K562 (cell line): ENCODE measurements around the gene CENPE. TPM values are rescaled to one million over a fixed set of nuclear protein-coding genes. Genes with fewer than 3 reads are reported as not detected.

Experiments
- ATAC-seq: fragments of 200-7000 bp; cut with Tn5 transposase; 3 replicates; pipeline ENCODE4 v1.9.1; 2020; ENCODE audit warnings: moderate library complexity
- BruUV-seq: library from RNA; stranded (reverse); fragments of 400-500 nt; replicated peaks from 2 replicates; lab custom pipeline; 2021; lab: Mats Ljungman, UMichigan
- CTCF ChIA-PET: fragments of 300-600 bp; formaldehyde crosslinking; extraction: SDS; loops from one replicate; lab custom pipeline; 2021; ENCODE audit warnings: low intra/inter-chr PET ratio; lab: Yijun Ruan, JAX
- POLR2A ChIA-PET: fragments of 300-600, 350-650 bp; sonication (Branson Sonifier 250); formaldehyde crosslinking; extraction: SDS; loops from one replicate; lab custom pipeline; 2021; ENCODE audit warnings: antibody characterized with exemption, inconsistent platforms; lab: Yijun Ruan, JAX
- DNase-seq, 4 experiments: peaks; one replicate each; pipeline versions ENCODE4 v3.0.0 to v3.0.0-alpha.2; 2011 to 2018; ENCODE audit warnings: low spot score in 3 of 4, mixed read lengths in 3 of 4; ENCODE audit errors: extremely low read depth in 1 of 4
- FAIRE-seq: peaks from 2 replicates; lab custom pipeline; 2011; peaks lifted over from hg19 to GRCh38; lab: Jason Lieb, UNC
- H2AFZ ChIP-seq: 2 replicates; pipeline ENCODE4 v1.6.0; 2011; ENCODE audit warnings: low read depth, low read length, control low read depth, inconsistent platforms
- H3K27ac ChIP-seq: fragments of 200-600 bp; 3 replicates; pipeline ENCODE4 v1.8.0; 2011; ENCODE audit warnings: low read depth, mild to moderate bottlenecking, control low read depth, inconsistent platforms, low read length, moderate library complexity, mixed read lengths; ENCODE audit errors: extremely low read depth
- H3K27me3 ChIP-seq, 2 experiments: fragments of 300-600 bp in 1 of 2; 2 replicates in 1 of 2; 3 replicates in 1 of 2; pipeline versions ENCODE4 v1.6.0 to v1.8.0; 2011; ENCODE audit warnings: inconsistent platforms in 2 of 2, low read length in 2 of 2, mild to moderate bottlenecking in 1 of 2, mixed read lengths in 1 of 2, moderate library complexity in 1 of 2; ENCODE audit not compliant: control insufficient read depth in 2 of 2, insufficient read depth in 2 of 2
- H3K36me3 ChIP-seq: fragments of 300-600 bp; 3 replicates; pipeline ENCODE4 v1.8.0; 2011; ENCODE audit warnings: mild to moderate bottlenecking, low read length, inconsistent platforms; ENCODE audit not compliant: control insufficient read depth, insufficient read depth
- H3K4me1 ChIP-seq, 2 experiments: fragments of 200-600 bp in 1 of 2; replicated peaks in 1 of 2; 2 replicates in 1 of 2; 3 replicates in 1 of 2; pipeline versions ENCODE4 v1.5.1 to v1.8.0; 2011; ENCODE audit warnings: inconsistent platforms in 2 of 2, low read length in 2 of 2, mild to moderate bottlenecking in 1 of 2, mixed read lengths in 1 of 2, moderate library complexity in 1 of 2; ENCODE audit not compliant: control insufficient read depth in 2 of 2, insufficient read depth in 2 of 2
- H3K4me2 ChIP-seq: 2 replicates; pipeline ENCODE4 v1.6.1; 2011; ENCODE audit warnings: low read length, control low read depth, inconsistent platforms, mixed read lengths; ENCODE audit not compliant: insufficient read depth
- H3K4me3 ChIP-seq: fragments of 200-600 bp; sonication (generic), shearing (Covaris generic); 2 replicates; pipeline ENCODE4 v1.5.1; 2016; ENCODE audit warnings: control low read depth, inconsistent platforms
- H3K79me2 ChIP-seq: fragments of 200-600 bp; 3 replicates; pipeline ENCODE4 v1.8.0; 2011; ENCODE audit warnings: low read length, inconsistent platforms; ENCODE audit not compliant: control insufficient read depth, insufficient read depth
- H3K9ac ChIP-seq, 2 experiments: 2 replicates each; pipeline versions ENCODE4 v1.6.0 to v1.6.1; 2011; ENCODE audit warnings: low read depth in 2 of 2, low read length in 2 of 2, control low read depth in 1 of 2, inconsistent platforms in 1 of 2, mild to moderate bottlenecking in 1 of 2, mixed read lengths in 1 of 2; ENCODE audit not compliant: insufficient read depth in 1 of 2
- H3K9me1 ChIP-seq: one replicate; pipeline ENCODE4 v1.6.0; 2011; ENCODE audit warnings: inconsistent platforms, mild to moderate bottlenecking, low read length, moderate library complexity; ENCODE audit not compliant: control insufficient read depth, insufficient read depth
- H3K9me3 ChIP-seq: replicated peaks from 2 replicates; pipeline ENCODE4 v1.5.1; 2011; ENCODE audit warnings: low read depth, low read length, inconsistent platforms; ENCODE audit not compliant: control insufficient read depth, insufficient read depth
- H4K20me1 ChIP-seq: replicated peaks from 2 replicates; pipeline ENCODE4 v1.6.1; 2011; ENCODE audit warnings: low read length, inconsistent platforms, mixed read lengths; ENCODE audit not compliant: control insufficient read depth, insufficient read depth
- BDP1 ChIP-seq: IDR thresholded peaks from 3 replicates; pipeline ENCODE4 v1.6.1; 2011; ENCODE audit not compliant: insufficient read length, insufficient read depth
- CREB3 ChIP-seq: fragments of 450-650 bp; conservative IDR thresholded peaks from 2 replicates; pipeline ENCODE4 v1.6.1; 2016; ENCODE audit warnings: missing genetic modification characterization, low read depth, mild to moderate bottlenecking, missing compliant biosample characterization, moderate library complexity
- NCOA6 ChIP-seq: fragments of 450-650 bp; IDR thresholded peaks from 2 replicates; pipeline ENCODE4 v1.6.1; 2017; ENCODE audit warnings: mild to moderate bottlenecking
- RFX1 ChIP-seq: fragments of 450-650 bp; IDR thresholded peaks from 2 replicates; pipeline ENCODE4 v1.6.1; 2016; ENCODE audit warnings: mild to moderate bottlenecking, moderate library complexity
- SAP30 ChIP-seq: fragments of 200-600 bp; sonication (generic); IDR thresholded peaks from 2 replicates; pipeline ENCODE4 v1.6.1; 2012; ENCODE audit warnings: borderline replicate concordance, low read depth, mild to moderate bottlenecking, moderate library complexity, low read length, control low read depth, inconsistent platforms; ENCODE audit not compliant: insufficient read depth, poor library complexity, severe bottlenecking
- STAT5A ChIP-seq: IDR thresholded peaks from 2 replicates; pipeline ENCODE4 v1.6.1; 2012; ENCODE audit warnings: low read length, inconsistent platforms, borderline replicate concordance
- ZNF77 ChIP-seq: fragments of 250-450 bp; sonication (Bioruptor Pico); IDR thresholded peaks from 2 replicates; pipeline ENCODE4 v1.5.0; 2020
- WGBS: fragments of 100-300 bp; shearing (Covaris generic); methylation state at CpG from one replicate; pipeline ENCODE4 v1.1.6; 2016; ENCODE audit warnings: low coverage, mixed read lengths; ENCODE audit not compliant: insufficient coverage; ENCODE audit errors: missing lambda C conversion rate; 5-methylcytosine and 5-hydroxymethylcytosine counted together
- in situ Hi-C: fragments of 300-500 bp; cut with MboI; formaldehyde crosslinking; loops from 4 replicates; pipeline ENCODE4 v1.15.0; 2018; ENCODE audit warnings: inconsistent platforms, mixed read lengths
- intact Hi-C: fragments of 100-400 bp; cut with micrococcal nuclease; formaldehyde crosslinking; loops from 2 replicates; pipeline ENCODE4 v1.14.2; 2022
- polyA plus RNA-seq, 8 experiments: library from polyadenylated mRNA; depleted of rRNA in 4 of 8; stranded (reverse) in 5 of 8; unstranded in 3 of 8; fragments of >200 nt; fragmentation: Nextera tagmentation in 2 of 8; fragmentation: Illumina TruSeq in 1 of 8; extraction: Ambion mirVana in 2 of 8; extraction: Trizol in 1 of 8; gene quantifications; 2 replicates each; pipeline versions ENCODE4 v1.2.1 to v1.2.3, GENCODE V29; 2011 to 2014; ENCODE audit warnings: inconsistent platforms in 1 of 8, missing spikeins in 1 of 8
- total RNA-seq, 7 experiments: library from RNA; depleted of rRNA in 6 of 7; stranded (reverse); fragments of >200 nt in 6 of 7; fragmentation: Illumina TruSeq in 2 of 7; extraction: Trizol in 2 of 7; gene quantifications; 2 replicates each; pipeline versions ENCODE4 v1.2.1 to v1.2.3, GENCODE V29; 2011 to 2021; ENCODE audit warnings: low replicate concordance in 1 of 7
- TF ChIP-seq, protein P1 (sequence below): fragments of 250-450 bp; sonication (Bioruptor Pico); IDR thresholded peaks from 2 replicates; pipeline ENCODE4 v1.4.0; 2020; ENCODE audit warnings: mild to moderate bottlenecking, moderate library complexity

CENPE gene
- total and polyA plus RNA-seq, 9 of the 15 experiments (the other 6 are each of a cell fraction or from before 2014, with no cell fraction given), result 9.9 to 53.2 (median 27.4) TPM

DNA sequence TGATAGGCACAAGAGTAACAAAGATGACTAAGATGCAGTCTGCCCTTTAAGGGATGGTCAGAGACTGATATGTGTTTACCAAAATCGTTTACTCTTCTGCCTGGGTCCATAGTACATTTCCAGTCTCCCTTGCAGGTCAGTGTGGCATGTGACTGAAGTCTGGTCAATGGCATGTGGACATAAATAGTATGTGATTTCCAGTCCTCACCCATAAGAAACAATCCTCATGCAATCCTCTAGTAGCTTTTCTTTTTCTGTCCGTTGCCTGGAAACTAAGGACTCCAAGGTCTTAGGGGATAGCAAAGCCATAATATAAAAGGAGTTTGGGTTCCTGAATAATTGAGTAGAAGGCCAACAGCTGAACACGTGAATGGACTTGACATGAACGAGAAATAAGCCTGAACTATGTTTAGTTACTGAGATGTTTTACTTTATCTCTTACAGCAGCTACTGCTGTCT is 122.7 kb downstream of the CENPE start:
- H3K4me1 ChIP-seq, result peaks cover 10 to 13% of the 10 kb centered on the region in 2 experiments; a peak in 4 of 5 replicates
- H3K27ac ChIP-seq, result peak overlapping the region; percentile 80; the same call in 1 of the 3 replicates
- in situ Hi-C loops, result no loop called here
- peak overlapping the region; percentile 89 for H2AFZ ChIP-seq
- no peaks in the 10 kb centered on the region for H3K36me3 ChIP-seq
- H3K4me2 ChIP-seq, result peak overlapping the region; percentile 79
- no peak for ATAC-seq
- no peaks in the 10 kb centered on the region for H3K9me1 ChIP-seq
- POLR2A ChIA-PET, result interaction anchor here (1.7 kb wide), 1 partner anchor 9 kb away, joined by 6 read pairs; no protein-coding TSS in a partner anchor
- intact Hi-C loops, result loop anchor here (5.0 kb wide), 1 partner anchor 248 kb away; the partner anchor contains the start of gene UBE2D3
- H4K20me1 ChIP-seq, result no peaks in the 10 kb centered on the region
- WGBS, result 5% methylated on average over 4 of the region's 4 CpGs
- H3K27me3 ChIP-seq, result no peaks in the 10 kb centered on the region
- BruUV-seq, result TSS peak; percentile 60
- peak overlapping the region in 1 of 2 experiments; percentile 79; a peak in 2 of 4 replicates for H3K9ac ChIP-seq
- no peaks in the 10 kb centered on the region for H3K9me3 ChIP-seq
- peak; percentile 46; the same call in 1 of the 2 replicates for TF ChIP-seq RFX1
- no peak for TF ChIP-seq STAT5A
- TF ChIP-seq, all 486 proteins: peak for 1
- Histone ChIP-seq H3K79me2 (peaks cover 21% of the 10 kb centered on the region; the same call in 2 of the 3 replicates), H3K4me3 (peak overlapping the region; percentile 54)
- CTCF ChIA-PET, result no interaction called here
- FAIRE-seq, result no peak
- DNase-seq, result peak in 2 of 4 experiments; percentile 9 to 21

- no peak for FAIRE-seq
- CTCF ChIA-PET, result no interaction called here
- TF ChIP-seq NCOA6 (no peak), SAP30 (no peak), CREB3 (tag) (no peak), BDP1 (no peak), ZNF77 (no peak)
- TF ChIP-seq, protein P1, sequence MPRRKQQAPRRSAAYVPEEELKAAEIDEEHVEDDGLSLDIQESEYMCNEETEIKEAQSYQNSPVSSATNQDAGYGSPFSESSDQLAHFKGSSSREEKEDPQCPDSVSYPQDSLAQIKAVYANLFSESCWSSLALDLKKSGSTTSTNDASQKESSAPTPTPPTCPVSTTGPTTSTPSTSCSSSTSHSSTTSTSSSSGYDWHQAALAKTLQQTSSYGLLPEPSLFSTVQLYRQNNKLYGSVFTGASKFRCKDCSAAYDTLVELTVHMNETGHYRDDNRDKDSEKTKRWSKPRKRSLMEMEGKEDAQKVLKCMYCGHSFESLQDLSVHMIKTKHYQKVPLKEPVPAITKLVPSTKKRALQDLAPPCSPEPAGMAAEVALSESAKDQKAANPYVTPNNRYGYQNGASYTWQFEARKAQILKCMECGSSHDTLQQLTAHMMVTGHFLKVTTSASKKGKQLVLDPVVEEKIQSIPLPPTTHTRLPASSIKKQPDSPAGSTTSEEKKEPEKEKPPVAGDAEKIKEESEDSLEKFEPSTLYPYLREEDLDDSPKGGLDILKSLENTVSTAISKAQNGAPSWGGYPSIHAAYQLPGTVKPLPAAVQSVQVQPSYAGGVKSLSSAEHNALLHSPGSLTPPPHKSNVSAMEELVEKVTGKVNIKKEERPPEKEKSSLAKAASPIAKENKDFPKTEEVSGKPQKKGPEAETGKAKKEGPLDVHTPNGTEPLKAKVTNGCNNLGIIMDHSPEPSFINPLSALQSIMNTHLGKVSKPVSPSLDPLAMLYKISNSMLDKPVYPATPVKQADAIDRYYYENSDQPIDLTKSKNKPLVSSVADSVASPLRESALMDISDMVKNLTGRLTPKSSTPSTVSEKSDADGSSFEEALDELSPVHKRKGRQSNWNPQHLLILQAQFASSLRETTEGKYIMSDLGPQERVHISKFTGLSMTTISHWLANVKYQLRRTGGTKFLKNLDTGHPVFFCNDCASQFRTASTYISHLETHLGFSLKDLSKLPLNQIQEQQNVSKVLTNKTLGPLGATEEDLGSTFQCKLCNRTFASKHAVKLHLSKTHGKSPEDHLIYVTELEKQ (CRISPR knock-in tag), result no peak
Observed at GRCh38 chr4:103074744-103075434, 123.3 kb downstream of the CENPE start.

More at GRCh38 chr4:103074744-103075434, 123.3 kb downstream of the CENPE start:
- Histone ChIP-seq H3K27ac (no peak overlapping the region), H3K27me3 (no peaks in the 10 kb centered on the region), H3K9me1 (no peaks in the 10 kb centered on the region), H2AFZ (peak overlapping the region; percentile 89; the same call in 1 of the 2 replicates), H4K20me1 (no peaks in the 10 kb centered on the region), H3K9me3 (no peaks in the 10 kb centered on the region), H3K4me3 (no peak overlapping the region), H3K4me1 (peaks cover 10 to 13% of the 10 kb centered on the region in 2 experiments; a peak in 4 of 5 replicates), H3K79me2 (peaks cover 21% of the 10 kb centered on the region; the same call in 2 of the 3 replicates), H3K36me3 (no peaks in the 10 kb centered on the region), H3K4me2 (peak overlapping the region; percentile 79), H3K9ac (peak overlapping the region in 1 of 2 experiments; percentile 79; a peak in 1 of 4 replicates)
- DNase-seq (no peak), ATAC-seq (no peak)
- WGBS, result 51% methylated on average over 7 of the region's 9 CpGs
- POLR2A ChIA-PET, result interaction anchor here (1.2 to 1.7 kb wide), 2 partner anchors 8 to 68 kb away, joined by 3 to 6 read pairs; no protein-coding TSS in a partner anchor
- no TSS peak for BruUV-seq
- intact Hi-C loops, result loop anchor here (5.0 kb wide), 1 partner anchor 248 kb away; the partner anchor contains the start of gene UBE2D3
- in situ Hi-C loops, result no loop called here
